HG02885 (cell line): ENCODE measurements around the gene HDAC9.
A peak's percentile ranks its signal among the peaks of the same experiment; 100 is the strongest.

Source experiments
- ATAC-seq: cut with Tn5 transposase; IDR thresholded peaks from one replicate; pipeline ENCODE4 v1.9.1; 2021; ENCODE audit warnings: mild to moderate bottlenecking; ENCODE audit not compliant: unreplicated experiment, poor library complexity

HDAC9 gene

GRCh38 chr7:18520450-18521235, 25.1 kb downstream of the HDAC9 start:
- peak; percentile 70 for ATAC-seq

DNA sequence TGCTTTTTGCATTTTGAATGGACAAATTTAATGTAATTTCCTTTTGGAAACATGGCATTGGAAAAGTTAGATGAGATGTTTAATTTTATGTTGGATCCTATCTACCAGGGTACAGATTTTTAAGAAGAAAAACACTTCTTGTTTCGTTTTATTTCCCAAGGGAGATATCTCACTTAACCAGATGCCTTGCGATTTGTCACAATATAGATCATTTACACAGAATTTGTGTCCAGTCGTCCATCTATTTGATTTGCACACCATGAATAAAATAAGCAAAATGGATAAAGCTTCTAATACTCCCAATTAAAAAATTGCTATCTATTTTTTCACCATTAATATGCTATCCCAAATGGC, 25.7 kb downstream of the HDAC9 start:
- no peak for ATAC-seq

GRCh38 chr7:18521945-18522566, 26.5 kb downstream of the HDAC9 start:
- peak; percentile 50 for ATAC-seq

- ATAC-seq: no peak
These were observed 28.7 kb downstream of the HDAC9 start for GRCh38 chr7:18524248-18524647.

- no peak for ATAC-seq
These were observed 30.9 kb downstream of the HDAC9 start for GRCh38 chr7:18526368-18526878.

DNA sequence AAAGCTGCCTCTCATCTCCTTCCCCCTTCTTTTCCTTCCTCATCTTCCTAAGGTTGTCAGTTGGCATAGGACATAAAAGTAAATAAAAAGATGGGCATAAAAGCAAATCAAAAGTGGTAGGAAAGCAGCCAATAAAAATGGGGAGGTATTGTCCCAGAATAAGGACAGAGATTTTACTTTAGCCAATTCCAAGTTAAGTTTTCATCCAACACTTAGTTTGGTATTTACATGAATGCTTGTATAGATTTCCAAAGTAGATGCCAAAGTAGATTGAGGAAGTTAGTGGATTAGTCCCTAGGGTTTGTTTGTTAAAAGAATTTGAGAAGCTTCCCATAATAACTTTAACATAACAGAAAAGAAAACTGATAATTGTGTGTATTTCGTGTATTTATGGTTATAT, 33.7 kb downstream of the HDAC9 start:
- ATAC-seq: no peak

DNA sequence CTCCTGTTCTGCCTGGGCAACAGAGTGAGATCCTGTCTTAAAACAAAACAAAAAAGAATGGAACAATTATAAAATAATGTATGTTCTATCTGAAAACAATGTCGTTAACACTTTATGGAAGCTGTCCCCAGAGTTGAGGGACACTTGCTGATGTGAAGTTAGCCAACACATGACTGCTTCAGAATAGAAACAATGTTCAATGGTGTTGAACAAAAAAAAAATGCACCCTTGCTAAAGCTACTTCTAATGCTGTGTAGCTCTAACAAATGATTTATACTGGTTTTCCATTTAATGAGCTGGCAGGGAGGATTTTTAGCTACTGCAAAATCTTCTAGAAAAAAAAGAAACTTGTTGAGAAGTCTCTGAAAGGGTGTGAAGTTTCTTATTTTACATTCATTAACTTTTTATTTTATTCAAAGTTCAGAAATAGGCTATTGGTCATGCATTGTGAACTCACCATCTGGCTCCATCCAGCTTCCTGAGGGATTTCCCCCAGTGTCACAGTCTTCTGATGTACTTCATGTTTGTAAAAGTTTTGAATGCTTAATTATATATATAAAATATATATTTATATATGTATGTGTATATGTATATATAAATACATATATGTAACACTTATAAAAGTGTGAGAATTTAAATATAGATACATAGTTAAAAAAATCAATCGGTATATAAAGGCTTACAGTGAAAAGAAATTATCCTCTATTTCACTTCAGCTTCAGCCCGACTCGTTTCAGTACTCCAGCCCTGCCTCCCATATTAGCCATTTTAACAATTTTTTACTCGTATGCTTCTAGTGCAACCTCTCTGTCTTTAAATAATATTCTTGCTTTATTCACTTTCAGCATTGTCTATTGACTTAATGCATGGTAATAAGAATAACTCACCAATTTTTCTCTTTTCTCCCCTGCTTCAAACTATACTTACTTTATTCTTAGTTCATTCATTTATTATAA, 35.0 kb downstream of the HDAC9 start:
- ATAC-seq: peak; percentile 61

DNA sequence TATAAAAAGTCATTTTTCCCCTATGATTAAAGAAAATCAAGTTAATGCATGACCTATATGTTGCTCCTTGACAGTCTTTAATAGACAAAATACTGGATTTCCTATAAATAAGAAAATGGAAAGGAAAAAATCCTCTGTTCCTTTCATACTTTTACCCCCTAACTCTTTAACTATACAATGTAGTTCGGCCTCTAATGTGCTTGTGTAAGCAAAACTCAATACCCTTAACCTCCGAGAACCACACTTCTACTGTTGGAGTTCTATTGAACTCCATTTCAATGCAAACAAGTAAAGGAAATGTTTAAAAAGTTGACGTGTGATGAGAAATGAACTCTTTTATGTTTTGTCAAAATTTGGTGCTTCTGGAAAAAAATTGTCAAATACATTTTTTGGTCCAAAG, 36.0 kb downstream of the HDAC9 start:
- no peak for ATAC-seq

GRCh38 chr7:18532813-18533212, 37.3 kb downstream of the HDAC9 start:
- peak; percentile 41 for ATAC-seq

- ATAC-seq: no peak
These were observed 38.9 kb downstream of the HDAC9 start for GRCh38 chr7:18534481-18534880.

GRCh38 chr7:18535810-18536415, 40.4 kb downstream of the HDAC9 start:
- no peak for ATAC-seq

DNA sequence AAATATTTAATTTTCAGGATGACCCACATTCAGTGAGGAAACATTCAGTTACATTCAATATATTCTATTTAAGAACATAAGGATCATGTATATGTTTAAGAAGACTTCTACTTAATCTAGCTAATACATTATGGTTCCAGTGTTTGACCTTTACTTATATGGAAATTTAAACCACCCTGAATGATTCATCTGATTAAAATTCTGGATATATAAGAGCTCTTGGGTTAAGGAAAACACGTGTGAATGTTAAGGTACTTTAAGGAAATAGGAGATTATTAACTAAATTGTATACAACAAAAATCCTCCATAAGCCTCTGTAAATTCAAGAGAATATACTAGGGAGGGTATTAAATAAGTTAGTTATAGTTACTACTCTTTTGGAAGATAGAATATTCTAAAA, 40.9 kb downstream of the HDAC9 start:
- ATAC-seq: no peak

- peak; percentile 70 for ATAC-seq
These were observed 43.2 kb downstream of the HDAC9 start for GRCh38 chr7:18538554-18539250.

- ATAC-seq: no peak
These were observed 44.8 kb downstream of the HDAC9 start for GRCh38 chr7:18540396-18540795.

GRCh38 chr7:18541181-18541870, 45.8 kb downstream of the HDAC9 start:
- no peak for ATAC-seq

DNA sequence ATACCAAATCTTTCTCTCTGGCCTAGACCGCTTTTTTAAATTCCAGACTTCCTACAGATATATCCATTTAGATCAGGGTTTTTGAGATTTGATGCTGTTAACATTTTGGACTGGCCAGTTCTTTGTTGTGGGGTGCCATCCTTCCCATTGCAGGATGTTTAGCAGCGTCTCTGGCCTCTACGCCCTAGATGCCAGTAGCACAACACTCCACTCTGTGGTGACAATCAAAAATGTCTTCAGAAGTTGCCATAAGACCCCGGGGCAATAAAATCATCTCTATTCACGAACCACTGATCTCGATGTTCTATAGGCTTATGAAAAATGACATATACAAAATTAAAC, 46.3 kb downstream of the HDAC9 start:
- no peak for ATAC-seq

DNA sequence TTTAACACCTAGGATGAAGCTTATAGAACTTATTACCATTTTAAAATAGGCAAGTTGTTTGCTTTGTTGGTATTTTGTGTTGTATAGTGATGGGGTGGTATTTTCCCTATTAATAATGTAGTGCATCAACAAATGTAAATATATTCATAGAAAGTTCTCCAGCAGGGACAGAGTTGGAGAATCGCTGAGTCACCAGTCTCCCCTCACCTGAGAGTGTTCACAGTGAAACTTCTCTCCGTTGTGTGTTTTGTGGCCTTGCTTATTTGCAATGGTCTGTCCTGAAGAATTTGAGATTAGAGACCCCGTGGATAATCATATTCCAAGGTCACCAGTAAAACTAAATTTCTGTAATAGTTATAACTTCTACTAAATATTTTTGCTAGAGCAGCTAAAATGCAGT, 51.0 kb downstream of the HDAC9 start:
- ATAC-seq: no peak

DNA sequence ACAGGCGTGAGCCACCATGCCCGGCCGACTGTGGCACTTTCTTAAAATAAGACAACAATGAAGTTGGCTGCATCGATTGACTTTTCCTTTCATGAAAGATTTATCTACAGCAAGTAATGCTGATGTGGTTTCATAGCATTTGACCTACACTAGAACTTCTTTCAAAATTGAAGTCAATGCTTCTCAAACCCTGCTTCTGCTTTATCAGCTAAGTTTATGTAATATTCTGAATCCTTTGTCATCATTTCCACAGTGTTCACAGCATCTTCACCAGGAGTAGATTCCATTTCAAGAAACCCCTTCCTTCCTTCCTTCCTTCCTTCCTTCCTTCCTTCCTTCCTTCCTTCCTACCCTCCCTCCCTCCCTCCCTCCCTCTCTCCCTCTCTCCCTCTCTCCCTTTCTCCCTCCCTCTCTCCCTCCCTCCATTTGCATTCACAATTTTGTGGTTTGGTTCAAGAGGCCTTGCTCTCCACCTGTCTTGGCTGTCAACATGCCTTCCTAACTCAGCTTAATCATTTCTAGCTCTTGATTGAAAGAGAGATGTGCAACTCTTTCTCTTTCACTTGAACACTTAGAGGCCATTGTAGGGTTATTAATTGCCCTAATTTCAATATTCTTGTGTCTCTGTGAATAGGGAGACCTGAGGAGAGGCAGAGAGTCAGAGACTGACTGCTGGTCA, 52.1 kb downstream of the HDAC9 start:
- no peak for ATAC-seq

DNA sequence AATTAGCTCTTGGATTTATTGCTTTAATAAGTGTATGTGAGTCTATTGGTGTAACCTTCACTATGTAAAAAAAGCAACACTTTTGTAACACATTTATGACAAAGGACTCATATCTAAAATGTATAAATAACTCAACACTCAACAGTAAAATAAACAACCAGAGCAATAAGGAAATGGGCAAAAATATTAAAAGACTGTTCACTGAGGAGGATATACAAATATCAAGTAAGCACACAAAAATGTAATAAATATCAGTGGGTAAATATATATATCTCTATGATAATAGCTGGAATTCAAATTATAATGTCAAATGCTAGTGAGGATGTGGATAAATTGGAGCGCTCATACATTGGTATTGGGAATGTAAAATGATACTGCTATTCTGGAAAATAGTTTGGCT, 53.0 kb downstream of the HDAC9 start:
- no peak for ATAC-seq
